T-helper 22 cell (primary cell): ENCODE results near the gene PDS5A.
"Not testable (repeated sequence)": the region's sequence is repeated elsewhere in the genome, so short reads cannot be mapped to it uniquely, and the experiment has no call there.

ENCODE experiments used
- DNase-seq: peaks from one replicate; pipeline ENCODE4 v3.0.0-alpha.2; 2020; ENCODE audit warnings: low read depth

PDS5A gene

GRCh38 chr4:39838431-39838830 lies 139.3 kb downstream of the PDS5A start:
- DNase-seq = not testable (repeated sequence)

GRCh38 chr4:39834269-39834668 lies 143.4 kb downstream of the PDS5A start:
- DNase-seq = no peak

- DNase-seq = no peak
Observed at GRCh38 chr4:39825741-39826231, 151.9 kb downstream of the PDS5A start.

GRCh38 chr4:39825090-39825489 lies 152.6 kb downstream of the PDS5A start:
- no peak for DNase-seq

DNA sequence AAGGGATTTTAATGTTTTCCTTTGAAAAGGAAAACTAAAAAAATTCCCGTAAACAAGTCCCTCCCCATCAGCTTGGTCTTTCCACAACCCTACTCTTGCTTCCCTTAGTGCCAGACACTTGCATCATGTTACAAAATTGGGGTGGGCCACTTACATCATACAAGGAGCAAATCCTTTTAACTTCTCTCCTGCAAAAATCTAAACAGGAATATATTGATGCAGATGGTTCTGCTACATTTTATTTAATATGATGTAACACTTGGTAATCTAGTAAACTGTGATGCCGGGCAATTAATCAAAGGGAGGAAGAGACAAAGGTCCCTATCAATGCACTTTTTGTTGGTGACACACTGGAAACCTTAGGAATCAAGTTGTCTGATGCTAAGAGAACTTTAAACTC lies 154.5 kb downstream of the PDS5A start:
- no peak for DNase-seq

DNA sequence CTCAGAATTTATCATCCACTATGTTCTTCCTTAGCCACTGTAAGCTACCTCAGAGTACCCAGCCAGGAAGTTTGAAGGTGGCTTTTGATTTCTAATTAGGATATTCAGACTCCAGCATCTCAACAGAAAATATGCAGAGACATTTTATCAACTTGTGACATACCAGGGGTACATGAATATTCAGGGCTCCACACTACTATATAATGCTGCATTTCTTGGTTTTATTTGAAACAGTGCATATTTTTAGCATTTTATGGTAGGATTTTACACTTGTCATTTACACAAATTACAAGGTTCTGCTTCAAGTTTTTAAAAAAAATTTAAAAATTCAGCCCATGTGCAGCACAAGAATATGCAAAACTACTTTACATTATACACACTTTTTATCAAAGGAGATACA lies 155.0 kb downstream of the PDS5A start:
- no peak for DNase-seq

DNA sequence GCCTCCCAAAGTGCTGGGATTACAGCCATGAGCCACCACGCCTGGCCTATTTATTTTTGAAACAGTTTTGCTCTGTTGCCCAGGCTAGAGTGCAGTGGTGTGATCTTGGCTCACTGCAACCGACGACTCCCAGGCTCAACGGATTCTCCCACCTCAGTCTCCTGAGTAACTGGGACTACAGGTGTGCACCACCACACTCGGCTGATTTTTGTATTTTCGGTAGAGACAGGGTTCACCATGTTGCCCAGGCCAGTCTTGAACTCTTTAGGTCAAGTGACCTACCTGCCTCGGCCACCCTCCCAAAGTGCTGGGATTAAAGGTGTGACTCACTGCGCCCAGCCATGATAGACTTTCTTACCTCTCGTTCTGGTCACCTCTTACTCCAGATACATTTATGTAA lies 155.8 kb downstream of the PDS5A start:
- no peak for DNase-seq

- DNase-seq = no peak
Observed at GRCh38 chr4:39820186-39820585, 157.5 kb downstream of the PDS5A start.

DNA sequence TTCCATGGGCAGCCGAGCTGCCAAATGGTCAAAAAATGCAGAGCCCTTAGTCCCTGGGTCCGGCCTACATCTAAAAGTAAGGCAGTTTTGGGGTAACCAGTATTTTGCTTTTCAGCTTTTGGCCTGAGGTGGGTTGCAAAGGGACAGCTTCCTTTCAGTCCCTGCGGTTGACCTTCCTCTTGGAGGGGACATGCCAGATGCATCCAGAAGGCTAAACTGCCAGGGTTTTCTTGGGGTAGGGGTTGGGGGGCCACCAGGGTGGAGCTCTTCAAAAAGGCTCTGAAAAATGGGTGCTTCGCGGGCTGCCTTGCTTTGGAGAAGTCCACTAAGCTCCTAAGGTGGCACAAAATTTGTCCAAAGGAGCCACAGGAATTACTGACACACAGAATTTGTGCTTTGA lies 159.1 kb downstream of the PDS5A start:
- DNase-seq = no peak

DNA sequence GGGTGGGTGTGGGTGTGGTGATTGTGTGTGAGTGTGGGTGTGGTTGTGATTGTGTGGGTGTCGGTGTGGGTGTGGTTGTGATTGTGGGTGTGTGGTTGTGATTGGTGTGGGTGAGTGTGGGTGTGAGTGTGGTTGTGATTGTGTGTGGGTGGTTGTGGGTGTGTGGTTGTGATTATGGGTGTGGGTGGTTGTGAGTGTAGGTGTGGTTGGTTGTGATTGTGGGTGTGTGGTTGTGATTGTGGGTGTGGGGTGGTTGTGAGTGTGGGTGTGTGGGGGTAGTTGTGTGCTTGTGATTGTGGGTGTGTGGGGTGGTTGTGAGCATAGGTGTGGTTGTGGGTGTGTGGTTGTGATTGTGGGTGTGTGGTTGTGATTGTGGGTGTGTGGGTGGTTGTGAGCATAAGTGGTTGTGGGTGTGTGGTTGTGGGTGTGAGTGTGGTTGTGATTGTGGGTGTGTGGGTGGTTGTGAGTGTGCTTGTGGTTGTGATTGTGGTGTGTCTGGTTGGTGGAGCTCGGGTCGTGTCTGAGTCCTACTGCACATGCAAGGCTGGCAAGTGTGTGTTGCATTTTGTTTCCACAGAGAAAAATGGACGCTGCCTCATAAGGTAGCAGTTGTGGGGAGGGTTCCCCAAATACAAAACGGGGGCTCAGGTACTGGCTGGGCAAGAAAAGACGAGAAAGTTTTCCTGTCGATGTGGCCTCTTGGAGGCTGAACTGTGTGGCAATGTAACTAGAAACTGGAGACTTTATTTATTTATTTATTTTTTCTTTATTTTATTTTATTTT lies 163.1 kb downstream of the PDS5A start:
- DNase-seq = no peak

GRCh38 chr4:39813761-39814160 lies 163.9 kb downstream of the PDS5A start:
- DNase-seq = not testable (repeated sequence)

- not testable (repeated sequence) for DNase-seq
Observed at GRCh38 chr4:39813033-39813432, 164.7 kb downstream of the PDS5A start.

DNA sequence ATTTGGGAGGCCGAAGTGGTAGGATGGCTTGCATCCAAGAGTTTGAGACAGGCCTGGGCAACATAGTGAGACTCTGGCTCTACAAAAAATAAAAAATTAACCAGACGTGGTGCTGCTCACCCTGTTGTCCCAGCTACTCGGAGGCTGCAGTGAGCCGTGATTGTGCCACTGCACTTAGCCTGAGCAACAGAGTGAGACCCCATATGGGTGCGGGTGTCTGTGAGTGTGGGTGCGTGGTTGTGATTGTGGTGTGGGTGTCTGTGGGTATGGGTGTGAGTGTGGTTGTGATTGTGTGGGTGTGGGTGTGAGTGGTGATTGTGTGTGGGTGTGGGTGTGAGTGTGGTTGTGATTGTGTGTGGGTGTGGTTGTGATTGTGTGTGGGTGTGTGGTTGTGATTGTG lies 165.2 kb downstream of the PDS5A start:
- no peak for DNase-seq

GRCh38 chr4:39808231-39808749 lies 169.4 kb downstream of the PDS5A start:
- DNase-seq = no peak

DNA sequence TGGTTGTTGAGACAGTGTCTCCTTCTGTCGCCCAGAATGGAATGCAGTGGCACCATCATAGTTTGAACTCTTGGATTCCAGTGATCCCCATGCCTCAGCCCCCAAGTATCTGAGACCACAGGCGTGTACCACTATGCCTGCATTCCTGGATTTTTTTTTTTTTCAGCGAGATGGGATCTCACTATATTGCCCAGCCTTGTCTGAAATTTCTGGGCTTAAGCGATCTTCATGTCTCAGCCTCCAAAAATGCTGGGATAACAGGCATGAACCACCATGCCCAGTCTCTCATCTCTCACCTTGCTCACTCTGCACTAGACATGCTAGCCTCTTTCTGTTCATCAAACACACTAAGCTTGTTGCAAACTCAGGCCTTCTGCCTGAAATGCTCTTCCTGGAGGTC lies 175.7 kb downstream of the PDS5A start:
- no peak for DNase-seq

DNA sequence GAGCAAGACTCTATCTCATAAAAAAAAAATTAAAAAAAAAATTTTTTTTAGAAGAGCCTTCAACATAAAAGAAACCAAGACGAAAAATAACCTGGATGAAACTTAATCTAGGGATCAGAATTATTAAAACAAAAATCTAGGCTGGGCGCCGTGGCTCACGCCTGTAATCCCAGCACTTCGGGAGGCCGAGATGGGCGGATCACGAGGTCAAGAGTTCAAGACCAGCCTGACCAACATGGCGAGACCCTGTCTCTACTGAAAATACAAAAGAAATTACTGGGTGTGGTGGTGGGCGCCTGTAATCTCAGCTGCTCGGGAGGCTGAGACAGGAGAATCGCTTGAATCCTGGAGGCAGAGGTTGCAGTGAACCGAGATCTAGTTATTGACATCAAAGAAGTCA lies 184.7 kb downstream of the PDS5A start:
- DNase-seq = not testable (repeated sequence)

DNA sequence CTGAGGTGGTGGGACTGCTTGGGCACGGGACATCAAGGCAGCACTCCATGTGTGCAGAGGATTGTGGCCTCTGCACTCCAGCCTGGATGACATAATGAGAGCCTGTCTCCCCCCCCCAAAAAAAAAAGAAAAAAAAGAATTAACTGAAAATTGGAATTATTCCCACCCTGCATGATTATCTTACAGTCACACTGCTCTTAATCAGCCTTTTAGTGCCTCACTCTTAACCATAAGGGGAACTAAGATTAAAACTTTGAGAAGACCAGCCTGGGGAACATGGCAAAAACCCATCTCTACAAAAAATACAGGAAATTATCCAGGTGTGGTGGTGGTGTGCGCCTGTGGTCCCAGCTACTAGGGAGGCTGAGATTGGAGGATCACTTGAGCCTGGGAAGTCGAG lies 185.2 kb downstream of the PDS5A start:
- no peak for DNase-seq

GRCh38 chr4:39792128-39792527 lies 185.6 kb downstream of the PDS5A start:
- DNase-seq = no peak

DNA sequence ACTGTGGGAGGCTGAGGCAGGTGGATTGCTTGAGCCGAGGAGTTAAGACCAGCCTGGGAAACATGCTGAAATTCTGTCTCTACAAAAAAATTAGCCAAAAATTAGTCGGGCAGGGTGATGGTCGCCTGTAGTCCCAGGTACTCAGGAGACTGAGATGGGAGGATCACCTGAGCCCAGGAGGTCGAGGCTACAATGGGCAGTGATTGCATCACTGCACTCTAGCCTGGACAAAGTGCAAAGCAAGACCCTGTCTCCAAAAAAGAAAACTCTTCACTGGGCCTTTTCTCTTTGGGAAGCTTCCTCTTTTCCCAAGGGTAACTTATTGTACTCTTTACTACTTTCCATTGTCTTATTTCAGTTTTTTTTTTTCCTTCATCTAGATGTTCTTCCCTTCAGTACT lies 190.9 kb downstream of the PDS5A start:
- DNase-seq = no peak

- no peak for DNase-seq
Observed at GRCh38 chr4:39785083-39785482, 192.6 kb downstream of the PDS5A start.

- DNase-seq = not testable (repeated sequence)
Observed at GRCh38 chr4:39781988-39782387, 195.7 kb downstream of the PDS5A start.
